Neural progenitor cell (in vitro differentiated cells): Measurements from ENCODE around the gene CCDC178. TPM values are rescaled to one million over a fixed set of nuclear protein-coding genes. Genes with fewer than 3 reads are reported as not detected.

Experiments
- DNase-seq: peaks from one replicate; pipeline ENCODE4 v3.0.0-alpha.2; 2016; ENCODE audit warnings: low spot score
- H2AFZ ChIP-seq: fragments of 200-600 bp; sonication (generic); replicated peaks from 2 replicates; pipeline ENCODE4 v1.6.1; 2016; ENCODE audit warnings: antibody characterized with exemption
- H3F3A ChIP-seq: fragments of 200-600 bp; sonication (generic); 2 replicates; pipeline ENCODE4 v1.6.1; 2016; ENCODE audit warnings: antibody characterized with exemption, low read depth
- H3K27ac ChIP-seq: fragments of 200-600 bp; sonication (generic); 2 replicates; pipeline ENCODE4 v1.5.1; 2016; ENCODE audit warnings: mild to moderate bottlenecking
- H3K27me3 ChIP-seq: fragments of 200-600 bp; sonication (generic); 2 replicates; pipeline ENCODE4 v1.6.1; 2016; ENCODE audit warnings: mild to moderate bottlenecking, moderate library complexity
- H3K36me3 ChIP-seq: fragments of 200-600 bp; sonication (generic); 2 replicates; pipeline ENCODE4 v1.5.1; 2016
- H3K4me1 ChIP-seq: fragments of 200-600 bp; sonication (generic); 2 replicates; pipeline ENCODE4 v1.6.1; 2016; ENCODE audit warnings: mixed run types
- H3K4me2 ChIP-seq: fragments of 200-600 bp; sonication (generic); 2 replicates; pipeline ENCODE4 v1.6.1; 2016
- H3K4me3 ChIP-seq: fragments of 200-600 bp; sonication (generic); 2 replicates; pipeline ENCODE4 v1.5.1; 2016
- H3K79me2 ChIP-seq: fragments of 200-600 bp; sonication (generic); 2 replicates; pipeline ENCODE4 v1.6.1; 2016; ENCODE audit warnings: low read depth
- H3K9ac ChIP-seq: fragments of 200-600 bp; sonication (generic); 2 replicates; pipeline ENCODE4 v1.6.1; 2016
- H3K9me3 ChIP-seq: fragments of 200-600 bp; sonication (generic); 2 replicates; pipeline ENCODE4 v1.5.1; 2016; ENCODE audit warnings: low read depth
- H4K20me1 ChIP-seq: fragments of 200-600 bp; sonication (generic); 2 replicates; pipeline ENCODE4 v1.6.1; 2016; ENCODE audit warnings: low read depth
- H3K27ac Mint-ChIP-seq: 3 replicates; pipeline ENCODE4 v1.8.0; 2021; ENCODE audit warnings: mixed read lengths
- H3K27me3 Mint-ChIP-seq: 2 replicates; pipeline ENCODE4 v1.8.0; 2022; ENCODE audit warnings: low read depth, mild to moderate bottlenecking, inconsistent platforms, moderate library complexity, mixed read lengths; ENCODE audit not compliant: insufficient read depth
- H3K36me3 Mint-ChIP-seq: 3 replicates; pipeline ENCODE4 v1.8.0; 2021; ENCODE audit warnings: mixed read lengths
- H3K4me1 Mint-ChIP-seq: 3 replicates; pipeline ENCODE4 v1.8.0; 2021; ENCODE audit warnings: mixed read lengths
- H3K4me3 Mint-ChIP-seq: 3 replicates; pipeline ENCODE4 v1.8.0; 2021; ENCODE audit warnings: mild to moderate bottlenecking, moderate library complexity, mixed read lengths
- H3K9me3 Mint-ChIP-seq: 3 replicates; pipeline ENCODE4 v1.8.0; 2020; ENCODE audit warnings: mixed read lengths
- CTCF ChIP-seq: fragments of 200-600 bp; sonication (generic); IDR thresholded peaks from 2 replicates; pipeline ENCODE4 v1.5.1; 2017; ENCODE audit warnings: antibody characterized with exemption, mild to moderate bottlenecking
- EZH2 ChIP-seq: fragments of 200-600 bp; sonication (generic); IDR thresholded peaks from 2 replicates; pipeline ENCODE4 v1.6.1; 2017; ENCODE audit warnings: antibody characterized with exemption, mild to moderate bottlenecking, moderate library complexity
- EZH2phosphoT487 ChIP-seq: fragments of 200-600 bp; sonication (generic); IDR thresholded peaks from 2 replicates; pipeline ENCODE4 v1.6.1; 2017; ENCODE audit warnings: antibody characterized with exemption
- total RNA-seq: library from RNA; depleted of rRNA; stranded (reverse); fragments of >200 nt; gene quantifications from 2 replicates; pipeline ENCODE4 v1.2.3, GENCODE V29; 2015; ENCODE audit warnings: low replicate concordance

Gene CCDC178
- total RNA-seq, 1 donor from 2014 or later: 0.51 TPM

- Histone ChIP-seq H3K4me3 (no peak overlapping the region), H2AFZ (no peak overlapping the region), H3K27me3 (no peaks in the 10 kb centered on the region), H3K36me3 (no peaks in the 10 kb centered on the region), H4K20me1 (no peaks in the 10 kb centered on the region), H3K79me2 (no peaks in the 10 kb centered on the region), H3K4me2 (no peak overlapping the region), H3K9ac (no peak overlapping the region), H3K9me3 (no peaks in the 10 kb centered on the region), H3F3A (no peaks in the 10 kb centered on the region), H3K4me1 (no peaks in the 10 kb centered on the region), H3K27ac (no peak overlapping the region)
- TF ChIP-seq EZH2phosphoT487: no peak
- TF ChIP-seq EZH2: no peak
- TF ChIP-seq CTCF: no peak
- H3K27ac Mint-ChIP-seq: no peak overlapping the region
- no peaks in the 10 kb centered on the region for H3K9me3 Mint-ChIP-seq
- H3K4me1 Mint-ChIP-seq: no peaks in the 10 kb centered on the region
- H3K4me3 Mint-ChIP-seq: no peak overlapping the region
- H3K27me3 Mint-ChIP-seq: no peaks in the 10 kb centered on the region
- H3K36me3 Mint-ChIP-seq: no peaks in the 10 kb centered on the region
- DNase-seq: no peak
These were observed 113.5 kb downstream of the CCDC178 start for GRCh38 chr18:33326975-33327374.

GRCh38 chr18:33317640-33318039 is 122.9 kb downstream of the CCDC178 start:
- H3K27me3 ChIP-seq: peaks cover 7% of the 10 kb centered on the region
- no peak for TF ChIP-seq CTCF
- no peak for TF ChIP-seq EZH2phosphoT487
- TF ChIP-seq EZH2: no peak
- no peaks in the 10 kb centered on the region for H3K9me3 ChIP-seq
- no peaks in the 10 kb centered on the region for H3F3A ChIP-seq
- no peaks in the 10 kb centered on the region for H3K4me1 ChIP-seq
- peaks cover 2% of the 10 kb centered on the region for H3K9me3 Mint-ChIP-seq
- H3K36me3 Mint-ChIP-seq: no peaks in the 10 kb centered on the region
- H4K20me1 ChIP-seq: no peaks in the 10 kb centered on the region
- H3K4me3 ChIP-seq: no peak overlapping the region
- DNase-seq: no peak
- no peak overlapping the region for H3K4me3 Mint-ChIP-seq
- H3K4me1 Mint-ChIP-seq: no peaks in the 10 kb centered on the region
- no peak overlapping the region for H3K4me2 ChIP-seq
- no peaks in the 10 kb centered on the region for H3K36me3 ChIP-seq
- H3K79me2 ChIP-seq: no peaks in the 10 kb centered on the region
- peaks cover 3% of the 10 kb centered on the region for H3K27me3 Mint-ChIP-seq
- no peak overlapping the region for H2AFZ ChIP-seq
- no peak overlapping the region for H3K27ac Mint-ChIP-seq
- H3K9ac ChIP-seq: no peak overlapping the region
- no peak overlapping the region for H3K27ac ChIP-seq

GRCh38 chr18:33316146-33316587 is 124.4 kb downstream of the CCDC178 start:
- H3K27me3 ChIP-seq: peaks cover 7% of the 10 kb centered on the region
- Mint-ChIP-seq H3K4me1 (no peaks in the 10 kb centered on the region), H3K27ac (no peak overlapping the region), H3K4me3 (no peak overlapping the region), H3K9me3 (peaks cover 2% of the 10 kb centered on the region), H3K36me3 (no peaks in the 10 kb centered on the region), H3K27me3 (peaks cover 3% of the 10 kb centered on the region)
- no peaks in the 10 kb centered on the region for H3F3A ChIP-seq
- no peak overlapping the region for H3K27ac ChIP-seq
- no peaks in the 10 kb centered on the region for H3K9me3 ChIP-seq
- no peaks in the 10 kb centered on the region for H3K4me1 ChIP-seq
- TF ChIP-seq CTCF: peak; percentile 46
- TF ChIP-seq EZH2: no peak
- no peak for TF ChIP-seq EZH2phosphoT487
- no peak overlapping the region for H3K9ac ChIP-seq
- no peaks in the 10 kb centered on the region for H4K20me1 ChIP-seq
- H3K79me2 ChIP-seq: no peaks in the 10 kb centered on the region
- no peak overlapping the region for H3K4me2 ChIP-seq
- H2AFZ ChIP-seq: peak overlapping the region; percentile 44
- H3K4me3 ChIP-seq: peak overlapping the region; percentile 24
- peak; percentile 49 for DNase-seq
- no peaks in the 10 kb centered on the region for H3K36me3 ChIP-seq
